ENCODE data around the gene PACSIN1. TPM values are rescaled to one million over a fixed set of nuclear protein-coding genes. Genes with fewer than 3 reads are reported as not detected.

PACSIN1 gene
- total RNA-seq, 1 experiment from 2014 or later = 7.0 TPM

- no CpG with 5 or more reads among the region's 9 CpGs for WGBS (ENCODE audit: extremely low coverage, insufficient read length, low lambda C conversion rate)
Observed at GRCh38 chr6:34571388-34571787, 105.5 kb downstream of the PACSIN1 start.

More at GRCh38 chr6:34571388-34571787, 105.5 kb downstream of the PACSIN1 start:
- Mint-ChIP-seq H3K27me3 (ENCODE audit: low read depth) (no peaks in the 10 kb centered on the region; the same call in 1 of the 2 replicates), H3K9me3 (no peaks in the 10 kb centered on the region; a peak in 1 of 5 replicates), H3K4me3 (no peak overlapping the region), H3K36me3 (ENCODE audit: insufficient read depth in 1 of 3, low read depth in 3 of 3) (peaks cover 0 to 4% (median 0%) of the 10 kb centered on the region in 3 experiments; a peak in 2 of 7 replicates), H3K27ac (peak overlapping the region in 2 of 3 experiments; percentile 33 to 52; a peak in 1 of 7 replicates), H3K4me1 (peaks cover 35 to 49% of the 10 kb centered on the region in 2 experiments)
- H3K4me2 ChIP-seq (ENCODE audit: insufficient read depth, insufficient read length, low read length) = no peak overlapping the region
- no peaks in the 10 kb centered on the region for H3K27me3 ChIP-seq (ENCODE audit: insufficient read depth, low read length)
- H3K4me1 ChIP-seq (ENCODE audit: insufficient read depth, low read length) = no peaks in the 10 kb centered on the region; the same call in 1 of the 2 replicates
- H3K56ac ChIP-seq (ENCODE audit: insufficient read length, low read depth, low read length) = no peak overlapping the region
- H3K18ac ChIP-seq (ENCODE audit: insufficient read length, low read depth, low read length) = no peak overlapping the region
- no peak overlapping the region for H3K27ac ChIP-seq (ENCODE audit: insufficient read length, low read depth, low read length)
- no peak overlapping the region for H2AK5ac ChIP-seq (ENCODE audit: insufficient read length, low read length)
- no peak overlapping the region for H2BK12ac ChIP-seq (ENCODE audit: insufficient read length, low read depth, low read length)
- H4K5ac ChIP-seq (ENCODE audit: insufficient read length, low read depth, low read length) = no peak overlapping the region
- H4K91ac ChIP-seq (ENCODE audit: insufficient read length, low read depth, low read length) = no peak overlapping the region
- H2BK20ac ChIP-seq (ENCODE audit: low read depth, low read length, poor library complexity, severe bottlenecking) = no peak overlapping the region
- H3K14ac ChIP-seq (ENCODE audit: insufficient read depth, low read length) = no peak overlapping the region; the same call in 1 of the 2 replicates
- H3K9me3 ChIP-seq (ENCODE audit: control insufficient read depth, low read depth, low read length) = no peaks in the 10 kb centered on the region
- H3T11ph ChIP-seq (ENCODE audit: low read length) = no peak overlapping the region
- DNase-seq = no peak
- TF ChIP-seq CTCF (conservative IDR thresholded peaks at IDR 0.05) = no peak
- no peaks in the 10 kb centered on the region for H3K79me1 ChIP-seq (ENCODE audit: insufficient read depth, low read depth, low read length, poor library complexity, severe bottlenecking)
- no peak overlapping the region for H4K8ac ChIP-seq (replicated peaks; ENCODE audit: insufficient read length, low read depth, low read length)
- no peak overlapping the region for H2BK5ac ChIP-seq (ENCODE audit: insufficient read length, low read length)
- no peak overlapping the region for H3K23ac ChIP-seq (ENCODE audit: insufficient read length, low read depth, low read length)
- no peaks in the 10 kb centered on the region for H4K20me1 ChIP-seq (ENCODE audit: control insufficient read depth, insufficient read depth, insufficient read length)
- no peak overlapping the region for H2BK15ac ChIP-seq (ENCODE audit: low read depth, low read length)
- no peak overlapping the region for H3K9ac ChIP-seq (ENCODE audit: extremely low read depth, insufficient read length, low read length)
- H3K23me2 ChIP-seq (ENCODE audit: insufficient read length, low read depth, low read length, poor library complexity, severe bottlenecking) = no peaks in the 10 kb centered on the region
- H2AFZ ChIP-seq (ENCODE audit: low read length) = no peak overlapping the region
- H2BK120ac ChIP-seq (ENCODE audit: low read depth, low read length, poor library complexity, severe bottlenecking) = no peak overlapping the region
- no peaks in the 10 kb centered on the region for H3K79me2 ChIP-seq (ENCODE audit: insufficient read depth, low read length)
- H3K4ac ChIP-seq (ENCODE audit: low read depth, low read length) = no peak overlapping the region
